ENCODE results near the gene DPP6. TPM values are rescaled to one million over a fixed set of nuclear protein-coding genes. Genes with fewer than 3 reads are reported as not detected.

DPP6 gene
- total RNA-seq, 4 donors from 2014 or later: 1.8 to 33.7 (median 6.4) TPM

GRCh38 chr7:154299736-154300135 lies 247.5 kb downstream of the DPP6 start:
- in situ Hi-C loops (cut with MboI; ENCODE audit: low pct_ligation_motif_present in 1 of 4, low pct_unique_long_range_greater_than_20kb in 1 of 4, low sequenced_read_pairs in 3 of 4) (no loop called here), intact Hi-C loops (cut with DNase I; ENCODE audit: low total_unique reads) (no loop called here)
- no peaks in the 10 kb centered on the region for H3K36me3 ChIP-seq
- no peak overlapping the region for H3K27ac ChIP-seq
- no peak overlapping the region for H3K4me3 ChIP-seq
- no peaks in the 10 kb centered on the region for H3K27me3 ChIP-seq
- no peaks in the 10 kb centered on the region for H3K4me1 ChIP-seq
- no peak for TF ChIP-seq POLR2A (IDR thresholded peaks at IDR 0.05)
- no peak for TF ChIP-seq POLR2AphosphoS5 (IDR thresholded peaks at IDR 0.05)
- TF ChIP-seq EP300 (IDR thresholded peaks at IDR 0.05; ENCODE audit: low read depth): no peak
- no peak for TF ChIP-seq CTCF (IDR thresholded peaks at IDR 0.05)
- no peak for DNase-seq
- WGBS, 2 donors (ENCODE audit: low coverage in 1 of 2): 90 to 100% methylated on average over 1 to 8 of the region's 8 CpGs
- H3K9me3 ChIP-seq: no peaks in the 10 kb centered on the region

- no peak overlapping the region for H3K27ac ChIP-seq
- in situ Hi-C loops (cut with MboI; ENCODE audit: low pct_ligation_motif_present in 1 of 4, low pct_unique_long_range_greater_than_20kb in 1 of 4, low sequenced_read_pairs in 3 of 4): no loop called here
- H3K4me1 ChIP-seq: no peaks in the 10 kb centered on the region
- no peak for DNase-seq
- intact Hi-C loops (cut with DNase I; ENCODE audit: low total_unique reads): no loop called here
- 14 to 61% methylated on average over 1 to 2 of the region's 2 CpGs for WGBS, 2 donors (ENCODE audit: low coverage in 1 of 2)
- no peaks in the 10 kb centered on the region for H3K9me3 ChIP-seq
- TF ChIP-seq CTCF (IDR thresholded peaks at IDR 0.05): no peak
- no peak for TF ChIP-seq POLR2AphosphoS5 (IDR thresholded peaks at IDR 0.05)
- no peak for TF ChIP-seq POLR2A (IDR thresholded peaks at IDR 0.05)
- no peak for TF ChIP-seq EP300 (IDR thresholded peaks at IDR 0.05; ENCODE audit: low read depth)
- H3K27me3 ChIP-seq: no peaks in the 10 kb centered on the region
- H3K36me3 ChIP-seq: no peaks in the 10 kb centered on the region
- H3K4me3 ChIP-seq: no peak overlapping the region
Measured at GRCh38 chr7:154302380-154302779, 250.2 kb downstream of the DPP6 start.

GRCh38 chr7:154304231-154304630 lies 252.0 kb downstream of the DPP6 start:
- no peak for DNase-seq
- WGBS, 2 donors (ENCODE audit: low coverage in 1 of 2): 48% methylated on average over 4 of the region's 4 CpGs; no CpG with 5 or more reads in 1 of the 2 donors
- no peaks in the 10 kb centered on the region for H3K27me3 ChIP-seq
- no peaks in the 10 kb centered on the region for H3K4me1 ChIP-seq
- in situ Hi-C loops (cut with MboI; ENCODE audit: low pct_ligation_motif_present in 1 of 4, low pct_unique_long_range_greater_than_20kb in 1 of 4, low sequenced_read_pairs in 3 of 4) (no loop called here), intact Hi-C loops (cut with DNase I; ENCODE audit: low total_unique reads) (no loop called here)
- H3K36me3 ChIP-seq: no peaks in the 10 kb centered on the region
- H3K27ac ChIP-seq: no peak overlapping the region
- no peaks in the 10 kb centered on the region for H3K9me3 ChIP-seq
- TF ChIP-seq EP300 (IDR thresholded peaks at IDR 0.05; ENCODE audit: low read depth) (no peak), POLR2A (IDR thresholded peaks at IDR 0.05) (no peak), CTCF (IDR thresholded peaks at IDR 0.05) (no peak), POLR2AphosphoS5 (IDR thresholded peaks at IDR 0.05) (no peak)
- no peak overlapping the region for H3K4me3 ChIP-seq

GRCh38 chr7:154304740-154305700 lies 252.8 kb downstream of the DPP6 start:
- in situ Hi-C loops (cut with MboI; ENCODE audit: low pct_ligation_motif_present in 1 of 4, low pct_unique_long_range_greater_than_20kb in 1 of 4, low sequenced_read_pairs in 3 of 4): no loop called here
- H3K36me3 ChIP-seq: no peaks in the 10 kb centered on the region
- no peaks in the 10 kb centered on the region for H3K9me3 ChIP-seq
- H3K4me3 ChIP-seq: no peak overlapping the region
- H3K27me3 ChIP-seq: no peaks in the 10 kb centered on the region
- DNase-seq: no peak
- WGBS, 2 donors (ENCODE audit: low coverage in 1 of 2): 33 to 43% methylated on average over 6 to 57 of the region's 57 CpGs
- no peak for TF ChIP-seq EP300 (IDR thresholded peaks at IDR 0.05; ENCODE audit: low read depth)
- no peak for TF ChIP-seq POLR2A (IDR thresholded peaks at IDR 0.05)
- TF ChIP-seq POLR2AphosphoS5 (IDR thresholded peaks at IDR 0.05): no peak
- intact Hi-C loops (cut with DNase I; ENCODE audit: low total_unique reads): no loop called here
- no peaks in the 10 kb centered on the region for H3K4me1 ChIP-seq
- H3K27ac ChIP-seq: no peak overlapping the region

All from transverse colon (tissue), 4 donors.